Stimulated activated CD4-positive, alpha-beta T cell treated with anti-CD3 and anti-CD28 coated beads, Interleukin-1b, Interleukin-23, amount 100 ng/mL, for 4 hours (primary cell): ENCODE measurements around the gene KCTD8.

Experiments used
- DNase-seq, 2 donors: peaks; one replicate each; pipeline ENCODE4 v3.0.0-alpha.2; 2020; ENCODE audit warnings: low read depth in 2 of 2

Gene KCTD8

DNA sequence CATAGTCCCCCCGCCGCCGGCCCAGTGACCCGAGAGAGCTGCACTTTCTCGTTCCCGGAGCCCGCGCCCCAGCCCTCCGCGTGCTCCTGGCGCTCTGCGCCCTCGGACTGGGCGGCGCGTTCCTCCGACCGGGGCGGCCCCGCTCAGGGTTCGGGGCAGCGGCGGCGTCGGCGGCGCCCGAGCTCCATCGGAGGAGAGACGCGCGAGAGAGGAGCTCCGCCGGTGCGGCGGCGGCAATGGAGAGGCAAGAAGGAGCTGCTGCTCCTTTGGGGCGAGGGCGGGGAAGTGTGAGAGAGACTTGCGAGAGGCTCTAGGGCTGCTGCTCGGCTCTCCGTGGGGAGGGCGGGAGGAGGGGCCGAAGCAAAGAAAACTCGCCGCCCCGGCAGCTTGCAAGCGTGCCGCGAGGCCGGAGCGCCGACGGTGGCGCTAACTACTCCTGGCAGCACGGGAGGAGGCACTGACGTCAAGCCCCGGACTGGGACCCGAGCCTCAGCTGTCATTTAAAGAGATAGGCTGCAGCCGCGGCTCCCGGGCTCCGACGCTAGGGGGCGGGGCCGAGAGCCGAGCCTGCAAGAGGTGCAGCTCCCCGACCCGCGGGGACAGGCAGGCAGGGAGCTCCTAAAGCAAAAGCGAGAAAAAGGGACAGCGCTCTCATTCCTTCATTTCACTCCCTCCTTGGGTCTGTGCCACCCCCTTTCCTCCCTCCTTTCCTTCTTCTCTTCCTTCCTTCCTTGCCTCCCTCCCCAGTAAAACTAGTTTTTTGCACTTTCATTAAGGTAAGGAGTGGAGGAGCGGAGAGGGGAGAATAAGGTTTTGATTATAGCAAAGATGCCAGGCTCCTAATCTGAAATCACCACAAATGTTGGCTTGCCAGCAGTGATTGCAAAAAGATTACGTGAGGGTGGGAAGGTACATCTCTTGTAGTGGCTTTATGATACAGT lies at the start of gene KCTD8:
TSS of gene KCTD8 (minus strand) at position 289 of the 941 bp plus-strand sequence.
- DNase-seq, result peak; percentile 1 to 50

DNA sequence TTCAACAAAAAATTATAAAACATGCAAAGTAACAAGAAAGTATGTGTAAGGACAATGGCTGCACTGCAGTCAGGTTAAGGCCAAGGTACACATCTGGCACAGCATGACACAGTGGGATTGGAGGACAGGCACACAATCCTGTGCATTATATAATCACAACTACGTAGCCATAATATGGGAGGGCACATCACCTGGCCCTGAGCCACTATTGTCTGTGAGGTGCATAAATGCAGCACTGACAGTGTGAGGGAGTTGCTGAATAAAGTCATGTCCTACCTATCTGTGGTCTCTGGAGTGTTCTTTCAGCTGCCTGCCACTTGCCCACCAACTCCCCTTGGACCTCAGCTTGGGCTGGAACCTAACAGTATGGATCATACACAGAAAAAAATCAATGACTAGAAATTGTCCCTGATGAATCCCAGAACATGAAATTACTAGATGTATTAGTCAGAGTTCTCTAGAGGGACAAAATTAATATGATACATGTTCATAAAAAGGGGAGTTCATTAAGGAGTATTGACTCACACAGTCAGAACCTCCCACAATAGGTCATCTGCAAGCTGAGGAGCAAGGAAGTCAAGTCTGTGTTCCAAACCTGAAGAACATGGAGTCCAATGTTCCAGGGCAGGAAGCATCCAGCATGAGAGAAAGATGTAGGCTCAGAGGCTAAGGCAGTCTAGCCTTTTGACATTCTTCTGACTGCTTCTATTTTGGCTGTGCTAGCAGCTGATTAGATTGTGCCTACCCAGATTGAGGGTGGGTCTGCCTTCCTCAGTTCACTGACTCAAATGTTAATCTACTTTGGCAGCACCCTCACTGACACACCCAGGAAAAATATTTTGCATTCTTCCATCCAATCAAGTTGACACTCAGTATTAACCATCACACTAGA lies 46.4 kb upstream of the KCTD8 start:
- no peak for DNase-seq

DNA sequence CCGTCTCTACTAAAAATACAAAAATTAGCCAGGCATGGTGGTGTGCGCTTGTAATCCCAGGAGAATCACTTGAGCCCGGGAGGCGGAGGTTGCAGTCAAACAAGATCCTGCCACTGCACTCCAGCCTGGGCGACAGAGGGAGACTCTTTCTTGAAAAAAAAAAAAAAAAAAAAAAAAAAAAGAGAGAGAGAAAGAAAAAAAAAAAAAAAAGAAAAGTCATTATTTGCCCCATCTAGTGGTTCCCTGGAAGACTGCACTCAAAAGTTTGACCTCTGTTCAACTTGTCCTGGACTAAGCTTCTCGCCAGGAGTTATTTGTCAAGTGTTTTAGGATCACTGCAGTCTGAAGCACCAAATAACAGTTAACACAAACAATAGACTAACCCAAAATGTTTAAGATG lies 45.3 kb upstream of the KCTD8 start:
- DNase-seq, result no peak

DNA sequence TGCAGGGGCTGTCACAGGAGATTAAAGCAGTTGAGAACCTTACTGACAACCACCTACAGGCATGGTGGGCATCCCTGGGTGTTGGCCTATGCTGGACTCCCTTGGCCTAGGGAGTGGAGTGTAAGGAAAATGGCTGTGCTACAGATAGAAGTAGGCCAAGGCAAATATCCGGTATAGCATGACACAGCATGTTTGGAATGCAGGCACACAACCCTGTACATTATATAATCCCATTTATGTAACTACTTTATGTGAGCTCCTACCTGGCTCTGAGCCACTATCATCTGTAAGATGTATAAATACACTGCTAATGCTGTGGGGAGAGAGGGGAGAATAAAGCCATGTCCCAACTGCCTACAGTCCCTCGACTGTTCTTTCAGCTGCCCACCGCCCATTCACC lies 38.7 kb upstream of the KCTD8 start:
- DNase-seq, result no peak

DNA sequence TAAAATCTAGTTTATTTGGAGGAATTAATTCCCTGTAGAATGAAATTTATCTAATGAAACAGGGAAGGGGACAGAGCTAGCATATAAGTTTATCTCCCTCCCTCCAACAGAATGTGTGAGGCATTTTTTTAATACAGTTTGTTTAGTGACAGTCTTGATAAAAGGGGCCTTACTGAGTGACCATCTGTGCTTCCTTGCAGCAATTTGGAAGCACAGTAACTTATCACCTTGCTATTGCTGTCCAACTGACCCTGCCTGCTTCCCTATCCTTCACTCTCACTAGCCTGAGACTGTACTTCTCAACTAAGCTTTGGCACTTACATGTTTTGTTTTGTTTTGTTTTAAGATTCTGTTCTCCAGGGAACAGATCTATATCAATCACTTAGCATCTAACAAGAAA lies 31.1 kb upstream of the KCTD8 start:
- no peak for DNase-seq

DNA sequence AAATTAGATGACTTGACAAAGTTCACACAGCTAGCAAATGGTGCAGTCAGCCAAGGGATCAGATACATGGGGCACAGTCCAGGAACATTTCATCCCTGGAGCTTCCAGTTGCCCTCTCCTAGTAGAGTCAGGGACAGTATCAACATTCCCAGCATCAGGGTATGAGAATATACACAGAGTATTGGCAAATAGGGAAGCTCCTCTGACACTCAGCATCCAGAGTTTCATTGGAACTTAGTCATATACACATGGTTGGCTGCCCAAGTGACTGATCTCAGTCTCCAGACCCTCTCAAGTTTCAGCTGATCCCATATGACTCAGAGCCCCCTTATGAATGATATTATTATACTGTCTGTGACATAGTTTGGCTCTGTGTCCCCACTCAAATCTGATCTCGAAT lies 13.7 kb upstream of the KCTD8 start:
- DNase-seq, result no peak

DNA sequence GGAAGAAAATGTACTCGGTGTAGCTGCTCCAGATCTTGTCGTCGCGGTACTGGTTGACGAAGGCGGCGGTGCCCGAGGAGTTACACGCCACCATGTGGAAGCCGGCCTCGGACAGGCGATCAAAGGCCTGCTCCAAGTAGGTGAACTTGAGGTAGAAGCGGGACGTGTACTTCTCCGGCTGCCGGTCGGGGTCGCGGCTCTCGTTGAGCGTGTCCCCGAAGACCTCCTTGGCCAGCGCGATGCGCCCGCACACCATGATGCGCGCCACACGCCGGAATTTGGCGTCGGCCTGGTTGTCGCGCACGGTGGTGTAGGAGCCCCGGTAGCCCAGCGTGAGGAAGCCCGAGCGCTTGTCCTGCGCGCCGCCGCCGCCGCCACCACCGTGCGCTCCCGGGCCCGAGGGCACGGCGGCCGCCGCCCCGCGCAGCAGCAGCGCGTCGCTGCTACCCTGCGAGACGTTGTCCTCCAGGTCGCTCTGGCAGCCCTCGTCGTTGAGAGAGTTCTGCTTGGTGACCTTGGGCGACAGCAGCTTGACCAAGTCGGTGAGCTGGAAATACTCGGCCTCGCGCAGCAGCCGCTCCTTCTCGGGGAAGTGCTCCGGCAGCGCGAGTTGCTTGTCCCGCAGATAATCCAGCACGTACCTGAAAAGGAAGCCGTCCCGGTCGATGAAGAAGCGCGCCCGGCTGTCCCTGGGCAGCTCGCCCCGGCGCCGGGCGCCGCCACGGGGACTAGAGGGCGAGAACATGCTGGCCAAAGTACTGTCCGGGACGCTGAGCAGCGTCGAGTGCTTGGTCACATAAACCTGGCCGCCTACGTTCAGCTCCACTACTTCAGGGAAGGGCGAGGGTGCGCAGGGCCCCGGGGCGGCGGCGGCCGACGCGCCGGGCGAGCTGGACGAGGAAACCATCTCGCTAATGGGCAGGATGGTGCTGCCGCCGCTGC lies 775 bp downstream of the KCTD8 start:
- DNase-seq, result no peak

DNA sequence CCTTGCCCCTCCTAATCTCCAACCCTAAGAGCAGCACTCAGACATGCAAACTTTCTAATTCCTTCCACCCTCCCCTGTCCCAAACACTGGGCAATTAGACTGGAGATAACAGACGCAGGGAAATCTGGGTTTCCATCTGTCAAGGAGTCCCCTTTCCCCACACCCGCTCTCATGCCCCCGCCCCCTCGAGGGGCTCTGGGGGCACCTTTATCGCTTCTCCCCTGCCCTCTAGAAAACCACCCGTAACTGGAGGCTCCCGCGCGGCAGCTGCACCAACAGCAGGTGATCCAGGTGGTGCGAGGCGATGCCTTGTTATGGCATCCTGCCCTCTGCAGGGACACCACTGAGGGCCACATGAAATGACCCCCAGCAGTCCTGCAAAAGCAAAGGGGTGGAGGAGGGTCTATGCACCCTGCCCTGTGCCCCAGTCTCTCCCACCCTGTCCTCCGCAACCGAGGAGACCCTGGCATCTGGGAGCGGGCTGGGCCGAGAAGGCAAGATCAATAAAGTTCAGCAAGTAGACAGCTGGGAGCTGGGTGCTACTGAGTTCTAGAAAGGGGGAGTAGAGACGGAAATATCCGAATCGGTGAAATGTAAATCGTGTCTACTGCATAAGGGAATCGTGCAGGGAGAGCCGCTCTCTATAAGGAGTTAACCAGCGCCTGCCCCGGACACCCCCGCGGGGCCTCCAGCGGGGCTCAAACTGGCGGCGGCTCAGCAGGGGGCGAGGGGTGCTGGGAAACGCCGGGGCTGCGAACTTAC lies 1.6 kb downstream of the KCTD8 start:
- DNase-seq, result no peak

DNA sequence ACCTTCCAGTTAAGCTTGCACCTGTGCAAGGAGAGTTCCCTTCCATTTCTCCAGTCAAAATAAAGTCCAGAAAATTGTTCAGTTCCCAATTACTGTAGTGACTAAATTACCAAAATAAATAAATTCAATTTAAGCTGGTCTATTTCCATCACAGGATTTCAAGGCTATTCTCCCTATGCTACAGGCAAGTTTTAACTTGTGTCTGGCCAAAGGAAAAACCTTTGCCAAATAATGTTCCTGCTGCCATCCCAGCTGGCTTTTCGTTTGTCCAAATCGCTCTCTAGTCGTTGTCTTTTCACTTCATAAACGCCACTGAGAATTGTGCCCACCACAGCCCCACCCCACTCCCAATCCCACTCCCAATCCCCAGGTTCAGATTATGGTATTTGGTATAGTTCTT lies 2.4 kb downstream of the KCTD8 start:
- DNase-seq, result no peak

DNA sequence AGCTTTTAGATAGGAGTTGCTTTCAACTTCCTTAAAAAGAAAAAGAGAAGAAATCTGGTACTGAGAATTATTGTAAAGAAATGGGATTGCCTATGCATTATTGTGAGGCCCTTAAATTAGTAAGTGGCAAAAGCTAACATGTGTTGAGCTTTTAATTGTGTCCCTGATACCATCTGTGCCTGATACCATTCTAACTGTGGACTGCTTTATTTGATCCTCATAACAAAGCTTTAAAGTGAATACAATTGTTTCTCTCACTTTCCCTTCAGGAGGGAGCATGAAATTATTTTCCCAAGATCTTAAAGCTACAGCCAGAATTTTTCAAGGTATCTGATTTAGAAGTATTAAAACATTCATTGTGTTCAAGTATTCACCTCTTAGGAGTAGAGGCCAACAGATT lies 9.9 kb downstream of the KCTD8 start:
- no peak for DNase-seq

DNA sequence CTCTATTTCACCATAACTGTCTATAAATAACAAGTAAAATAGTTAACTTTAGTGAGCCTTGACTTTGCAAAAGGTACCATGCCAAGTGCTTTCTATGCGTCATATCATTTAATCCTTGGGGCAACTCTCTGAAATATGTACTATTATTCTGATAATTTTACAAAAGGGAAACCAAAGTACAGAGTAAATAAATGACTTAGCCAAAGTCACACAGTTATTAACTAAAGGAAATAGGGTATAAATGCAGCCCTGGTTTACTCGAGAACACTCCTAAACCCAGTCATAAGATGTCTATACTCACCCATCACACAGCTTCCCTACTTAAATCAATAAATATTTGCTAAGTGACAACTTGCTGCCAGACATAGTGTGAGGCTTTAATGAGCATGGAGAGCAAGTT lies 14.4 kb downstream of the KCTD8 start:
- no peak for DNase-seq

DNA sequence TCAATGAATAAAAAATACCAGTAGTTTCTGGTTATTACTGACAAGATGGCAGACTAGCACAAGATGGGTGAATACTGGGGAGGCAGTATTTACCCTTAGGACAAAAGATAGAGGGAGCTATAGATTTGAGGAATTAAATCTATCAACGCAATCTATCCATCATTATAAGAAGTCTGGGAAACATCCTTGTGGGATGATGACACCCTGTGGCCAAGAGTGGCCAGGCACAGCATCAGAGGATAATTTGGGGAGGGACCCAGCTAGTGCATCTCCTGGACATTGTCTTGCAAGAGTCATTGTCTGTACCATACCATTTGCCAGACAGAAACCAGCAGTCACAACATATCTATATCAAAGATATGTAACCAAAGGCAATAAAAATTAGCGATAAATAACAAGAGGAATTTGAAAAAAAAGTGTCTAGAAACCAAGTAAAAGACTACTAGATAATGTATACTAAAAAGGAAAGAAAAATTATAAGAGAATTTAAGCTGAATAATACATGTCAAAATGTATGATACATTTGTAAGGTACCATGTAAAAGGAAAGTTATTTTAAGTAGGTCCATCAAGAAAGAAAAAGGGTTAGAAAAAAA lies 22.9 kb downstream of the KCTD8 start:
- no peak for DNase-seq

DNA sequence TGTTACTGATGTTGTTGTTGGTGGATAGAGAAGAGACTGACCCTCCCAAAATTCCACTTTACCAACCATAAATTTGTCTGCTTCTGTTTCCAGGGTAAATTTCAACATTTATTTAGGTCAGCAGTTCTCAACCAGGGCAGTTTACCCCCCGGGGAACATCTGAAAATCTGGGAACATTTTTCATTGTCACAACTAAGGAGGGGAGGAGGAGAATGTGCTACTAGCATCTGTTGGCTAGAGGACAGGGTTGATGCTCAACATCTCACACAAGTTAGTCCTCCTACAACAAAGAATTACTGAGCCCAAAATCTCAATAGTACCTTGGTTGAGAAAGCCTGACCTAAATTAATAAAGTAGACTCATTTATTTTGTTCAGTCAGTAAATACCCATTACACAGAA lies 25.7 kb downstream of the KCTD8 start:
- DNase-seq, result no peak

DNA sequence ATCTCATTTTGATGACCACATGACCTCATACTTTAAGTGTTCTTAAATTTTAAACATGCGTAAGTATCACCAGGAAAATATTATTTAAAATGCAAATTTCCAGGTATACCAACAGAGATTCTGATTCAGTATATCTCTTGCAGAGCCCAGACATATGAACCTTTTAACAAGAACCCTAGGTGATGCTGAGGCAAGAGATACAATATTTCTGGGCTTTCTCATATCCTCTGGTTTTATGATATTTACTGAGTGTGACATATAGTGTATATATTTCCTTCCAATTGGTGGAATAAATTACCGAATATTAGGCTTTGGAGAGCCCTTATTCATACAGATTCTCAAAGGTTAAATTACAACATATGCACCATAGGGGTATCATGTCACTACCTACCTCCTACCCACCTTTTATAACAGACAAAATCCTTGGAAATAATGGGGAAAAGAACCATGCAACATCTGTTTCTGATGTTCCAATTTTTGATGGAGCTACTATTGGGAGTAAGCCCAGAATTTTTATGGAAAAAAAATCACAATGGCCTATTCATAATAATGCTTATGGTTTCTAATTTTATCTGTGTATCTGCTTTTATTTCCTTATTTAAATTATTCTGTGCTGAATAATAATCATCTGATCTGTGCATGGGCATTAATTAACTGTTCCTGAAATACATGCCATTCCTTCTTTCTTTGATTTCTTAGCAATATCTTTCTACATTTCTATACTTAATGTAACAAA lies 27.1 kb downstream of the KCTD8 start:
- no peak for DNase-seq

DNA sequence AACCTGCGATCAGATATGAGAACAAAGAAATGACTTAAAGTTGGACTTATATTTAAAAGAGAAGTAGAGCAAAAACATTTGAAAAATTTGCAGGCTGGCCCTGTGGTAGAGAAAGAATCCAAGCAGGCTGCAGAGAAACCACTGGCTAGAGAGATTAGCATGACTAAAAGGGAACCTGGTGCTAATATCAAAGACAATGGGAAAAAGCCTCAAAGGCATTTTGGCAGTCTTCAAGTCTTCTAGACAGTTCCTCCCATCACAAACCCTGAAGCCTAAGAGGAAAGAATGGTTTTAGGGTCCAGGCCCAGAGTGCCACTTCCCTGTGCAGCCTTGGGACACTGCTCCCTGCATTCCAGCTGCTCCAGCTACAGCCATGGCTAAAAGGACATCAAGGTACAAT lies 33.4 kb downstream of the KCTD8 start:
- no peak for DNase-seq

DNA sequence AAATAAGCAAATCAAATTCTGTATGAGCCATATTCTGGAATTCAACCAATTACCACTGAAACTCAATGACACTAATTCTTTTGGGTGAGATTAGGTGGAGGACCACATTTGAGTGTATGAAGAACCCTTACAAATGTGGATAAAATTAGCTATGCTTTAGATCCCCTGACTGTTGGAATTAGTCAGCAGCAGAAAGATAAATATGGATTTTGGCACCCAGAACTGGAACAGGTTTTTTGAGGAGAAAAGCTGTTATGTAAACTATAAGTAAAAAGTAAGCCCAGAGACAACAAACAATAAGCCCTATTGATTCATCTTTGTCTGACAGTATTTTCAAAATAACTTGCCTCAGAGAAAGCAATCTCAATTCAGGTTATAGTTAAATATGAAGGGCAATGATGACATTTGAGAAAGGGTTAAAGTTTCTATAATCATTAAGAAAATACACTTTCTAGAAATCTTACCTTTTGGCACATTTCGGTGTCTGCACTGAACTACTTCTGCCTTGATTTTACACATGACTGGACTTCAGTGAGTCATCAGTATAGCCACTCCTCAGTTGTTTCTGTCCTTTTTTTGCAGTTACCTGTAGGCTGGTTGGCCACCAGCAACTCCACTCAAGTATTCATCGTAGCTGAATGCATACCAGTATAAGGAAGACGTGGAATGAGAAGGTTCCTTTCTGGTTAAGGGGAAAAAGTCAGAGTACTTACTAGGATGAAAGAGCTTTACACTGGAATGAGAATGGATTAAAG lies 80.0 kb downstream of the KCTD8 start:
- no peak for DNase-seq

DNA sequence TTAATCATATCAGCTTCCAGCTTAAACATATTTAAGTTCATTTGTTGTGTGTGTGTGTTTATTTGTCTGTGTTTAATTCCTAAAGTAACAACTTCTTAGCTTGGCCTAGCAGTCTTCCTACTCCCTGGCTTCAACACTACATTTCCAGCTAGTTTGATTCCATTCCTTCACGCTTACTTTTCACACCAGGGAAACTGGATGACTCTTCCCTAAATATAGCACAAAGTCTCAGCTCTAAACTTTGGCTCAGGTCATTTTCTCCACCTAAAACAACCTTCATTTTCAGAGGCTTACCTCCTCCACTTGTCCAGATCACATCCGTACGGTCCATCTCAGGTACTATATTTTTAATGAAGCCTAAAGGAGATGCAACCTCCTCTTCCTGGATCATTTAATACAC lies 94.4 kb downstream of the KCTD8 start:
- no peak for DNase-seq

DNA sequence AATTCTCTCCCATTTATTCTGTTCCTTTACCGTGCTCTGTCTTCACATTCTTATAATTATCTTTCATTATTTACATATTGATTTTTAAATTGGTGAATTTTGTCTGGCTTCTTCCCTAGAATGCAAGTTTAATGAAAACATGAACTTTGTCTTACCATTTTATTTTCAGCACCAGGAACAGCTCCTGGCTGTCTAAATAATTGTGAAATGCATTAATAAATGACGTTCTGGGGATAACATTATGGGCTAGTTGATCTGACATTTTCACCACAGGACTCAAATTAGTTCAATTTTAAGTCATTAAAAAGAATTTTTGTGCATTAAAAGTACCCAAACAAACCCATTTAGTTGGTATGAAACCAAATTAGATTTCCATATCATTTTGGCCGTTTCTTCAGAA lies 97.5 kb downstream of the KCTD8 start:
- DNase-seq, result no peak

DNA sequence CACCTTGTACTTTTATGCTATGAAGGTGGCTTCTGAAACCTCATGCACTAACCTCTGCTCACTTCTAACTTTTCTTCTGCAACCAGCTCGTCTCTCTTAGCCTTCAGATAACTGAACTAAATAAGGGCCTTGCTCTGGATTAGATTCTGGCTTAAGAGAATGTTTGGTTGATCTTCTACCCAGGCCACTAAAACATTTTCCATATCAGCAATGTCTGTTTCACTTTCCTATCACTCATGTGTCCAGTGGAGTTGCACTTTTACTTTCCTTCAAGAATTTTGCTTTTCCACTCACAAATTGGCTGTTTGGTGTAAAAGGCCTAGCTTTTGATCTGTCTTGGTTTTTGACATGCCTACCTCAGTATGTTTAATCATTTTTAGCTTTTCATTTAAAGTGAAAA lies 105.8 kb downstream of the KCTD8 start:
- no peak for DNase-seq
